Endothelial cell of umbilical vein (primary cell): ENCODE results near the gene CXCR3. TPM values are rescaled to one million over a fixed set of nuclear protein-coding genes. Genes with fewer than 3 reads are reported as not detected.

Source experiments
- BruUV-seq: library from RNA; stranded (reverse); fragments of 400-500 nt; replicated peaks from 2 replicates; lab custom pipeline; 2021; lab: Mats Ljungman, UMichigan
- CTCF ChIA-PET: fragments of 300-600, 350-600 bp; sonication (Branson Sonifier 250); formaldehyde crosslinking; loops from one replicate; lab custom pipeline; 2021; ENCODE audit warnings: antibody characterized with exemption, inconsistent platforms; lab: Charles Lee
- POLR2A ChIA-PET: fragments of 300-600, 350-600 bp; sonication (Branson Sonifier 250); formaldehyde crosslinking; loops from one replicate; lab custom pipeline; 2021; ENCODE audit warnings: antibody characterized with exemption, inconsistent platforms; lab: Charles Lee
- DNase-seq: peaks from one replicate; pipeline ENCODE4 v3.0.0-alpha.2; 2011; ENCODE audit warnings: low read depth, low spot score
- FAIRE-seq: peaks from 2 replicates; lab custom pipeline; 2011; peaks lifted over from hg19 to GRCh38; lab: Jason Lieb, UNC
- H2AFZ ChIP-seq: 2 replicates; pipeline ENCODE4 v1.6.0; 2012; ENCODE audit warnings: low read depth, low read length, control low read depth, inconsistent platforms
- H3K27ac ChIP-seq: 2 replicates; pipeline ENCODE4 v1.5.1; 2011; ENCODE audit warnings: low read depth, mild to moderate bottlenecking, control low read depth, low read length, moderate library complexity; ENCODE audit not compliant: insufficient read depth
- H3K27me3 ChIP-seq, 2 experiments: 2 replicates each; pipeline versions ENCODE4 v1.6.0 to v1.6.1; 2011; ENCODE audit warnings: low read length in 2 of 2, mixed read lengths in 1 of 2; ENCODE audit not compliant: control insufficient read depth in 2 of 2, insufficient read depth in 2 of 2
- H3K36me3 ChIP-seq, 2 experiments: 2 replicates in 1 of 2; 3 replicates in 1 of 2; pipeline ENCODE4 v1.5.1; 2011; ENCODE audit warnings: low read length in 2 of 2, mild to moderate bottlenecking in 1 of 2, moderate library complexity in 1 of 2; ENCODE audit not compliant: control insufficient read depth in 2 of 2, insufficient read depth in 2 of 2; ENCODE audit errors: extremely low read depth in 1 of 2
- H3K4me1 ChIP-seq: 3 replicates; pipeline ENCODE4 v1.5.1; 2011; ENCODE audit warnings: mild to moderate bottlenecking, low read length; ENCODE audit not compliant: control insufficient read depth, insufficient read depth; ENCODE audit errors: extremely low read depth
- H3K4me2 ChIP-seq: 2 replicates; pipeline ENCODE4 v1.6.1; 2011; ENCODE audit warnings: low read length, control low read depth, mixed read lengths; ENCODE audit not compliant: insufficient read depth
- H3K4me3 ChIP-seq, 3 experiments: fragments of 200-600 bp in 1 of 3; sonication (generic), shearing (Covaris generic) in 1 of 3; replicated peaks in 1 of 3; 2 replicates each; pipeline ENCODE4 v1.5.1; 2011 to 2016; ENCODE audit warnings: control low read depth in 3 of 3, low read length in 3 of 3, mild to moderate bottlenecking in 2 of 3, inconsistent platforms in 1 of 3, low read depth in 1 of 3, moderate library complexity in 1 of 3; ENCODE audit not compliant: insufficient read depth in 1 of 3
- H3K79me2 ChIP-seq: 2 replicates; pipeline ENCODE4 v1.6.0; 2012; ENCODE audit warnings: low read length, inconsistent platforms; ENCODE audit not compliant: control insufficient read depth, insufficient read depth
- H3K9ac ChIP-seq: replicated peaks from 2 replicates; pipeline ENCODE3; 2011; ENCODE audit warnings: low read length, control low read depth; ENCODE audit not compliant: insufficient read depth; ENCODE audit errors: extremely low read depth
- H3K9me1 ChIP-seq: replicated peaks from 3 replicates; pipeline ENCODE4 v1.6.0; 2011; ENCODE audit warnings: mild to moderate bottlenecking, low read length; ENCODE audit not compliant: control insufficient read depth, insufficient read depth; ENCODE audit errors: extremely low read depth
- H3K9me3 ChIP-seq: replicated peaks from 2 replicates; pipeline ENCODE4 v1.5.1; 2012; ENCODE audit warnings: low read length, inconsistent platforms; ENCODE audit not compliant: control insufficient read depth, insufficient read depth
- H4K20me1 ChIP-seq: replicated peaks from 2 replicates; pipeline ENCODE3; 2011; ENCODE audit warnings: mild to moderate bottlenecking, low read length; ENCODE audit not compliant: control insufficient read depth, insufficient read depth; ENCODE audit errors: extremely low read depth
- EZH2 ChIP-seq: IDR thresholded peaks from 2 replicates; pipeline ENCODE4 v1.6.1; 2012; ENCODE audit warnings: borderline replicate concordance, low read depth, mild to moderate bottlenecking, moderate library complexity, low read length, inconsistent platforms; ENCODE audit not compliant: severe bottlenecking
- FOS ChIP-seq: IDR thresholded peaks from 2 replicates; pipeline ENCODE4 v1.6.1; 2011; ENCODE audit warnings: mild to moderate bottlenecking, low read length, moderate library complexity, borderline replicate concordance; ENCODE audit not compliant: insufficient read depth
- GATA2 ChIP-seq: IDR thresholded peaks from 2 replicates; pipeline ENCODE4 v1.7.0; 2011; ENCODE audit warnings: low read depth, mild to moderate bottlenecking, moderate library complexity, mixed read lengths, low read length; ENCODE audit not compliant: insufficient read length, insufficient read depth
- JUN ChIP-seq: IDR thresholded peaks from 2 replicates; pipeline ENCODE4 v1.6.1; 2011; ENCODE audit warnings: borderline replicate concordance, low read depth; ENCODE audit not compliant: insufficient read length, insufficient read depth
- POLR2A ChIP-seq: IDR thresholded peaks from 2 replicates; pipeline ENCODE4 v1.6.1; 2012; ENCODE audit warnings: low read depth, mild to moderate bottlenecking, control low read depth, low read length
- POLR2AphosphoS5 ChIP-seq: IDR thresholded peaks from 2 replicates; pipeline ENCODE4 v1.6.1; 2012; ENCODE audit warnings: low read depth, mild to moderate bottlenecking, control low read depth, low read length, moderate library complexity; ENCODE audit not compliant: insufficient read depth
- dilution Hi-C: fragments of 300-500 bp; cut with MboI; formaldehyde crosslinking; loops from one replicate; pipeline ENCODE4 v1.15.0; 2019; ENCODE audit warnings: low sequenced_read_pairs; ENCODE audit not compliant: extremely low pct_ligation_motif_present
- intact Hi-C: fragments of 100-400 bp; cut with micrococcal nuclease; formaldehyde crosslinking; loops from one replicate; pipeline ENCODE4 v1.10.0; 2022
- polyA plus RNA-seq, 4 experiments: library from polyadenylated mRNA; depleted of rRNA in 3 of 4; stranded (reverse) in 3 of 4; unstranded in 1 of 4; fragments of >200 nt; gene quantifications; 2 replicates each; pipeline versions ENCODE4 v1.2.1 to v1.2.3, GENCODE V29; 2011 to 2012; ENCODE audit warnings: missing spikeins in 1 of 4
- total RNA-seq: library from RNA; stranded (reverse); gene quantifications from 2 replicates; pipeline ENCODE4 v1.2.3, GENCODE V29; 2021
- TF ChIP-seq, protein P1 (sequence below), 2 donors: IDR thresholded peaks; 1 replicate in 1 of 2; 2 replicates in 1 of 2; pipeline ENCODE4 v1.5.1; 2011; ENCODE audit warnings: low read length in 2 of 2, mild to moderate bottlenecking in 2 of 2, moderate library complexity in 2 of 2, control low read depth in 1 of 2, inconsistent platforms in 1 of 2, low read depth in 1 of 2; ENCODE audit not compliant: insufficient read depth in 1 of 2; ENCODE audit errors: extremely low read depth in 1 of 2
- TF ChIP-seq, protein P2 (sequence below): IDR thresholded peaks from 2 replicates; pipeline ENCODE4 v1.6.1; 2011; ENCODE audit not compliant: insufficient read depth, insufficient read length

The CXCR3 gene
- total and polyA plus RNA-seq, 2 donors (not counting 3 experiments of a cell fraction or from before 2014, with no cell fraction given) = not detected

DNA sequence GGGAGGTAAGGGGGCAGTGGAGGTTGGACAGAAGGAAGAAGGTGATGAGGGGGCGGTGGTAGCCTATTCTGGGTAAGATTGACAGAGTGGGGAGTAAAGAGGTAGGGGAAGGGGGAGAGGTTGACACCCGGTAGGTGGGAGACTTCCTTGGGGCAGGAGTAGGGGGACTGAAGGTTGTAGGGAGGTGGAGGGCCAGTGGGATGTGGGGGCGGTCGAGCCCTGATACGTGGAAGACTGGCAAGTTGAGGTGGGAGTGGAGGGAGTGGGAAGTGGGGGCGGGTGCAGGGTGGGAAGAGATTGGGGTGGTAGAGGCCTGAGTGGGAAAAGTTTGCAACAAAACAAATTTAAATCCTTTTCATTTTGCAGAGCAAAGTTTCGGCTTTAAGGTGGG, 38.3 kb downstream of the CXCR3 start:
- no peak for FAIRE-seq
- BruUV-seq = no TSS peak
- POLR2A ChIA-PET = no interaction called here

More for the DNA sequence above, 38.3 kb downstream of the CXCR3 start:
- Histone ChIP-seq H3K27ac (no peak overlapping the region), H3K9me3 (no peaks in the 10 kb centered on the region), H3K27me3 (no peaks in the 10 kb centered on the region), H3K36me3 (peaks cover 0 to 6% of the 10 kb centered on the region in 2 experiments), H3K79me2 (no peaks in the 10 kb centered on the region), H3K4me3 (no peak overlapping the region), H4K20me1 (no peaks in the 10 kb centered on the region), H2AFZ (no peak overlapping the region), H3K4me1 (no peaks in the 10 kb centered on the region), H3K4me2 (no peak overlapping the region), H3K9me1 (no peaks in the 10 kb centered on the region), H3K9ac (no peak overlapping the region)
- CTCF ChIA-PET = no interaction called here
- dilution Hi-C loops (no loop called here), intact Hi-C loops (no loop called here)
- TF ChIP-seq POLR2A = no peak
- no peak for TF ChIP-seq POLR2AphosphoS5
- no peak for TF ChIP-seq GATA2
- TF ChIP-seq EZH2 = no peak
- TF ChIP-seq, protein P1, sequence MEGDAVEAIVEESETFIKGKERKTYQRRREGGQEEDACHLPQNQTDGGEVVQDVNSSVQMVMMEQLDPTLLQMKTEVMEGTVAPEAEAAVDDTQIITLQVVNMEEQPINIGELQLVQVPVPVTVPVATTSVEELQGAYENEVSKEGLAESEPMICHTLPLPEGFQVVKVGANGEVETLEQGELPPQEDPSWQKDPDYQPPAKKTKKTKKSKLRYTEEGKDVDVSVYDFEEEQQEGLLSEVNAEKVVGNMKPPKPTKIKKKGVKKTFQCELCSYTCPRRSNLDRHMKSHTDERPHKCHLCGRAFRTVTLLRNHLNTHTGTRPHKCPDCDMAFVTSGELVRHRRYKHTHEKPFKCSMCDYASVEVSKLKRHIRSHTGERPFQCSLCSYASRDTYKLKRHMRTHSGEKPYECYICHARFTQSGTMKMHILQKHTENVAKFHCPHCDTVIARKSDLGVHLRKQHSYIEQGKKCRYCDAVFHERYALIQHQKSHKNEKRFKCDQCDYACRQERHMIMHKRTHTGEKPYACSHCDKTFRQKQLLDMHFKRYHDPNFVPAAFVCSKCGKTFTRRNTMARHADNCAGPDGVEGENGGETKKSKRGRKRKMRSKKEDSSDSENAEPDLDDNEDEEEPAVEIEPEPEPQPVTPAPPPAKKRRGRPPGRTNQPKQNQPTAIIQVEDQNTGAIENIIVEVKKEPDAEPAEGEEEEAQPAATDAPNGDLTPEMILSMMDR (IDR thresholded peaks at IDR 0.05; ENCODE audit: extremely low read depth in 1 of 2, insufficient read depth in 1 of 2, low read depth in 1 of 2, low read length in 2 of 2) = no peak
- TF ChIP-seq, protein P2, sequence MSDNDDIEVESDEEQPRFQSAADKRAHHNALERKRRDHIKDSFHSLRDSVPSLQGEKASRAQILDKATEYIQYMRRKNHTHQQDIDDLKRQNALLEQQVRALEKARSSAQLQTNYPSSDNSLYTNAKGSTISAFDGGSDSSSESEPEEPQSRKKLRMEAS = no peak
- no peak for TF ChIP-seq JUN
- TF ChIP-seq FOS = no peak
- DNase-seq = no peak
